ENCODE measurements around the gene ALDH1A3. TPM values are rescaled to one million over a fixed set of nuclear protein-coding genes. Genes with fewer than 3 reads are reported as not detected.

The ALDH1A3 gene
- total and polyA plus RNA-seq, 2 of the 4 experiments (the other 2 are of a cell fraction) = 3.1 to 5.0 TPM

DNA sequence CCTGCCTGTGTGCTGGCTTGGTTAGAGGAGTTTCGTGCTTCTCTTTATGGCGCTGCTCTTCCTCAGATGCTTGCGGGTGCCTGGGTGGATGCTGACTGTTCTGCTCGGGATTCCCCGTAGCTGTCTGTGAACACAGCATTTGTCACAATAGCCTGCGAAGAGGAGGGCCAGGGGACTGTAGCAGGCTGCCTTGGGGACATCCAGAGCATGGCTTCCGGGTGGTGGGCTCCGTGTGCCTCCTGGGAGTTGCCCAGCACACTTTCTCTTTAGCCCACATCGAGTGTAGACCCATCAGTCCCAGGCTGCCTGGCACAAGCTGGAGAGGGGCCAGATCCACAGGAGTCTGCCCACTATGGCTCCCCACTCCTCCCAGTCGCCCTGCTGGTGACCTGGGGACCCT, 61.9 kb downstream of the ALDH1A3 start:
- H3K27me3 ChIP-seq (ENCODE audit: control insufficient read depth, insufficient read depth, low read length) = no peaks in the 10 kb centered on the region
- H2BK120ac ChIP-seq (ENCODE audit: low read depth, low read length) = no peak overlapping the region
- ChIA-PET CTCF (no interaction called here), POLR2A (ENCODE audit: unreplicated experiment) (no interaction called here)
- no peak overlapping the region for H3K4me2 ChIP-seq (ENCODE audit: low read depth, low read length)
- H4K8ac ChIP-seq (ENCODE audit: low read depth in 2 of 2, low read length in 2 of 2) = no peak overlapping the region
- H2AFZ ChIP-seq (replicated peaks; ENCODE audit: low read length, poor library complexity) = no peak overlapping the region
- peaks cover 0 to 11% of the 10 kb centered on the region in 2 experiments; a peak in 1 of 4 replicates for H3K79me1 ChIP-seq (ENCODE audit: low read depth in 1 of 2, low read length in 2 of 2)
- TF ChIP-seq, protein P1, sequence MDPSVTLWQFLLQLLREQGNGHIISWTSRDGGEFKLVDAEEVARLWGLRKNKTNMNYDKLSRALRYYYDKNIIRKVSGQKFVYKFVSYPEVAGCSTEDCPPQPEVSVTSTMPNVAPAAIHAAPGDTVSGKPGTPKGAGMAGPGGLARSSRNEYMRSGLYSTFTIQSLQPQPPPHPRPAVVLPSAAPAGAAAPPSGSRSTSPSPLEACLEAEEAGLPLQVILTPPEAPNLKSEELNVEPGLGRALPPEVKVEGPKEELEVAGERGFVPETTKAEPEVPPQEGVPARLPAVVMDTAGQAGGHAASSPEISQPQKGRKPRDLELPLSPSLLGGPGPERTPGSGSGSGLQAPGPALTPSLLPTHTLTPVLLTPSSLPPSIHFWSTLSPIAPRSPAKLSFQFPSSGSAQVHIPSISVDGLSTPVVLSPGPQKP (IDR thresholded peaks at IDR 0.05; ENCODE audit: borderline replicate concordance, low read depth, low read length) = no peak
- TF ChIP-seq BHLHE40 (IDR thresholded peaks at IDR 0.05; ENCODE audit: low read depth, low read length) (no peak), MAFK (IDR thresholded peaks at IDR 0.05; ENCODE audit: low read depth, low read length) (no peak), RFX5 (IDR thresholded peaks at IDR 0.05; ENCODE audit: low read depth, low read length) (no peak), FOS (IDR thresholded peaks at IDR 0.05; ENCODE audit: low read depth, low read length) (no peak), MXI1 (IDR thresholded peaks at IDR 0.05; ENCODE audit: borderline replicate concordance, low read depth, low read length) (no peak), MAZ (IDR thresholded peaks at IDR 0.05; ENCODE audit: borderline replicate concordance, low read depth, low read length) (no peak), SMC3 (IDR thresholded peaks at IDR 0.05; ENCODE audit: low read depth, low read length) (no peak), CHD1 (IDR thresholded peaks at IDR 0.05; ENCODE audit: low read depth, low read length) (no peak), NFE2L2 (IDR thresholded peaks at IDR 0.05; ENCODE audit: low read depth, low read length) (no peak), CEBPB (IDR thresholded peaks at IDR 0.05; ENCODE audit: low read depth, low read length) (no peak), RCOR1 (IDR thresholded peaks at IDR 0.05; ENCODE audit: insufficient replicate concordance, low read length) (no peak), POLR2A (IDR thresholded peaks at IDR 0.05; ENCODE audit: low read depth, low read length) (no peak), RAD21 (IDR thresholded peaks at IDR 0.05; ENCODE audit: low read length) (no peak)
- TF ChIP-seq, protein P2, sequence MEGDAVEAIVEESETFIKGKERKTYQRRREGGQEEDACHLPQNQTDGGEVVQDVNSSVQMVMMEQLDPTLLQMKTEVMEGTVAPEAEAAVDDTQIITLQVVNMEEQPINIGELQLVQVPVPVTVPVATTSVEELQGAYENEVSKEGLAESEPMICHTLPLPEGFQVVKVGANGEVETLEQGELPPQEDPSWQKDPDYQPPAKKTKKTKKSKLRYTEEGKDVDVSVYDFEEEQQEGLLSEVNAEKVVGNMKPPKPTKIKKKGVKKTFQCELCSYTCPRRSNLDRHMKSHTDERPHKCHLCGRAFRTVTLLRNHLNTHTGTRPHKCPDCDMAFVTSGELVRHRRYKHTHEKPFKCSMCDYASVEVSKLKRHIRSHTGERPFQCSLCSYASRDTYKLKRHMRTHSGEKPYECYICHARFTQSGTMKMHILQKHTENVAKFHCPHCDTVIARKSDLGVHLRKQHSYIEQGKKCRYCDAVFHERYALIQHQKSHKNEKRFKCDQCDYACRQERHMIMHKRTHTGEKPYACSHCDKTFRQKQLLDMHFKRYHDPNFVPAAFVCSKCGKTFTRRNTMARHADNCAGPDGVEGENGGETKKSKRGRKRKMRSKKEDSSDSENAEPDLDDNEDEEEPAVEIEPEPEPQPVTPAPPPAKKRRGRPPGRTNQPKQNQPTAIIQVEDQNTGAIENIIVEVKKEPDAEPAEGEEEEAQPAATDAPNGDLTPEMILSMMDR (conservative IDR thresholded peaks at IDR 0.05; ENCODE audit: low read depth, low read length) = no peak
- peak overlapping the region; percentile 33; the same call in 1 of the 2 replicates for H2AK5ac ChIP-seq (ENCODE audit: low read depth, low read length)
- H3K4ac ChIP-seq (ENCODE audit: low read depth, low read length) = no peak overlapping the region
- H2AK9ac ChIP-seq (replicated peaks; ENCODE audit: low read depth, low read length, poor library complexity) = no peak overlapping the region
- no peak overlapping the region for H2BK15ac ChIP-seq (ENCODE audit: low read depth, low read length)
- no TSS peak for BruUV-seq (replicated peaks)
- H4K20me1 ChIP-seq (ENCODE audit: insufficient read depth, low read length) = no peaks in the 10 kb centered on the region
- no peak overlapping the region for H3K14ac ChIP-seq (replicated peaks; ENCODE audit: low read depth, low read length)
- no peak for ATAC-seq (ENCODE audit: low read depth)
- no peak overlapping the region for H2BK20ac ChIP-seq (ENCODE audit: low read depth, low read length)
- no peaks in the 10 kb centered on the region for H3K36me3 ChIP-seq (ENCODE audit: control insufficient read depth, insufficient read depth, low read length)
- no peaks in the 10 kb centered on the region for H3K9me3 ChIP-seq (ENCODE audit: control insufficient read depth, insufficient read depth, low read length)
- H4K5ac ChIP-seq (ENCODE audit: low read depth, low read length) = no peak overlapping the region
- no peak overlapping the region for H2BK5ac ChIP-seq (ENCODE audit: low read depth, low read length, poor library complexity, severe bottlenecking)
- H3K4me3 ChIP-seq (ENCODE audit: insufficient read depth, low read depth, low read length) = no peak overlapping the region
- intact Hi-C loops (cut with micrococcal nuclease) (no loop called here), in situ Hi-C loops (cut with MboI; ENCODE audit: low sequenced_read_pairs) (no loop called here), dilution Hi-C loops (cut with HindIII; ENCODE audit: low sequenced_read_pairs, unreplicated experiment) (no loop called here)
- DNase-seq = no peak
- peaks cover 2% of the 10 kb centered on the region; the same call in 1 of the 2 replicates for H3K4me1 ChIP-seq (ENCODE audit: control insufficient read depth, insufficient read depth, low read length)
- H3K27ac ChIP-seq (ENCODE audit: insufficient read depth, low read length) = no peak overlapping the region
- H3K56ac ChIP-seq (ENCODE audit: extremely low read depth, insufficient read depth, low read length) = no peak overlapping the region
- no peak overlapping the region for H3K18ac ChIP-seq (ENCODE audit: low read depth, low read length)
- H3K23ac ChIP-seq (ENCODE audit: low read depth, low read length) = no peak overlapping the region
- 88% methylated on average over 5 of the region's 10 CpGs; no CpG with 5 or more reads in 1 of the 2 experiments for WGBS, 2 experiments (ENCODE audit: extremely low coverage in 2 of 2, insufficient read length in 1 of 2)
- no peak overlapping the region for H4K91ac ChIP-seq (ENCODE audit: insufficient read depth, low read depth, low read length)
- H3K9ac ChIP-seq (ENCODE audit: low read depth, low read length) = no peak overlapping the region
- 0 out of 2 replicates have a peak, but pooled peaks cover 5% of the 10 kb centered on the region for H3K9me1 ChIP-seq (ENCODE audit: insufficient read depth, low read length)

All from IMR-90 (cell line).